Measurements from ENCODE around the gene NDUFS6.

NDUFS6 gene

GRCh38 chr5:1767524-1768282 lies 33.5 kb upstream of the NDUFS6 start:
- DNase-seq: no peak

- DNase-seq: no peak
Measured at GRCh38 chr5:1768283-1769000, 32.8 kb upstream of the NDUFS6 start.

GRCh38 chr5:1769017-1769640 lies 32.1 kb upstream of the NDUFS6 start:
- DNase-seq: no peak

- no peak for DNase-seq
Measured at GRCh38 chr5:1769752-1770442, 31.3 kb upstream of the NDUFS6 start.

GRCh38 chr5:1770443-1770802 lies 30.8 kb upstream of the NDUFS6 start:
- DNase-seq: no peak

- no peak for DNase-seq
Measured at GRCh38 chr5:1771149-1772065, 29.8 kb upstream of the NDUFS6 start.

- peak; percentile 6 for DNase-seq
Measured at GRCh38 chr5:1772634-1773033, 28.6 kb upstream of the NDUFS6 start.

GRCh38 chr5:1776831-1777230 lies 24.4 kb upstream of the NDUFS6 start:
- no peak for DNase-seq

GRCh38 chr5:1777281-1778137 lies 23.7 kb upstream of the NDUFS6 start:
- no peak for DNase-seq

- no peak for DNase-seq
Measured at GRCh38 chr5:1778138-1779020, 22.8 kb upstream of the NDUFS6 start.

- DNase-seq: no peak
Measured at GRCh38 chr5:1779021-1779680, 22.1 kb upstream of the NDUFS6 start.

- DNase-seq: no peak
Measured at GRCh38 chr5:1779782-1780613, 21.2 kb upstream of the NDUFS6 start.

GRCh38 chr5:1780614-1780930 lies 20.6 kb upstream of the NDUFS6 start:
- DNase-seq: no peak

GRCh38 chr5:1781107-1781506 lies 20.1 kb upstream of the NDUFS6 start:
- no peak for DNase-seq

GRCh38 chr5:1781726-1782384 lies 19.4 kb upstream of the NDUFS6 start:
- no peak for DNase-seq

GRCh38 chr5:1782385-1783215 lies 18.6 kb upstream of the NDUFS6 start:
- no peak for DNase-seq

- no peak for DNase-seq
Measured at GRCh38 chr5:1783216-1783554, 18.0 kb upstream of the NDUFS6 start.
